ENCODE results near the gene LPCAT2.
"Not testable (repeated sequence)": the region's sequence is repeated elsewhere in the genome, so short reads cannot be mapped to it uniquely, and the experiment has no call there.

The LPCAT2 gene

DNA sequence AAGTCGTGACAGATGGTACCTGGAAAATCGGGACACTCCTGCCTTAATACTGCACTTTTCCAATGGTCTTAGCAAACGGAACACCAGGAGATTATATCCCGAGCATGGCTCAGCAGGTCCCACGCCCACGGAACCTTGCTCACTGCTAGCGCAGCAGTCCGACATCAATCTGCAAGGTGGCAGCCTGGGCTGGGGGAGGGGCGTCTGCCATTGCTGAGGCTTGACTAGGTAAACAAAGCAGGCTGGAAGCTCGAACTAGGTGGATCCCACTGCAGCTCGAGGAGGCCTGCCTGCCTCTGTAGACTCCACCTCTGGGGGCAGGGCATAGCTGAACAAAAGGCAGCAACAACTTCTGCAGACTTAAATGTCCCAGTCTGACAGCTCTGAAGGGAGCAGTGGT, 106.8 kb downstream of the LPCAT2 start:
- not testable (repeated sequence) for FAIRE-seq

DNA sequence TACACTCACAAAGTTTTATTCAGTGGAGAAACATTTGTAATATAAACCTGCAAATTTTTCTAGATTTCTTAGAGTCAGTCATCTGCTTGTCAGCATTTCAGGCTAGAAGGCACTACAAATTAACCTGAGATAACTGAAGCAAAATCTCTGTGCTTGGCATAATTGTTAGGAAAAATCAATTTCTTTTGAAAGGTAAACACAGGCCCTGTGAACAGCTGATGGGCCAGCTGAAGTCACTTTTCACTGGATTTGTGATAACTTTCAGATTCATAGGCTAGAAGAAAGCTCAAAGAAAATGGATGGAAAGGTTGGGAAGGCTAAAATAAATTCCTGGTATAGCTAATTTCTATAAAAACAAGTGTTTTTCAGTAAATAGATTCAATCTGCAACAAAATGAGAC, 112.9 kb downstream of the LPCAT2 start:
- no peak for FAIRE-seq

DNA sequence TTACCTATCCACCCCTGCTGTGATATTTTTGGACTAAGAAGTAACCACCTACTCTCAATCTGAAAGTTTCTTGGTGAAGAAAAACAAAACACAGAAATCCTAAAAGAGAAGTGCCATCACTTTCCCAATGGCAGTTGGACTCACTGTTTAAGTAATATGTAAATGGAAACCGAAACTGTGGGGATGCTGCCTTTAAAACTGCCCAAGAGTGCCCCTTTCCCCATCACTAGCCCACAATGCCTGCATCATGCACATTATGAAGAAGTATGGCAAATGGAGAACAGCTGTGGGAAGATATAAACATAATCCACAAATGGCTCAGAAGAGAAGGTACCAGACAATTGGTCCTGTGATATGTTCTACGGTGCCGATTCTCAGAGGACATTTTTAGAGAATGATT, 113.4 kb downstream of the LPCAT2 start:
- FAIRE-seq = no peak

DNA sequence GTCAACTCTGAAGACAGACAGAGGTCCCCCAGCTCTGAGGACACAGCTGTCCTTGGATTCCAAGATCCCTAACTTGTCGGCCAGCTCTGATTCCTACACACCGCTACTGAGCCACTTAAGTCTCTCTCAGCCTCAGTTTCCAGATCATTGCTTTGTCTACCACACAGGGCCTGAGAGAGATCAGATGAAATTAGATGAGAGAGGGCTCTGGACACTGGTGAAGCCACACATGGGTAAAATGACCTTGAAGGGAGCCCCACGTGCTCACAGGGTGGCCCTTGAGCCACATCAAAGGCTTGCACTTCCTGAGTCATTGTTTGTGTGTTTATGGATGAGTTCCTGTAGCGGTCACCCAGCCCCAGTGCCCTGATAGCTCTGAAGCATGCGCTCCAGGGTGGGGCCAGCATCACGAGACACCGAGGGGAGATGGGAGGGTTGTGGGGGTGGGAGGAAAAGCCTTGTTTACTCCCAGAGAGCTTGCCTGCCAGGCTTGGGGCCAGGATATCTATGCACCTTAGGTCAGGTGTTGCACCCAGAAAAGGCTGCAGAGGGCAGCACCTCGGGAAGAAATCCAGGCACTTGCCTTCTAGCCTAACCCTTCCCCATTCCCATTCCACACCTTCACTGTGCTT, 114.2 kb downstream of the LPCAT2 start:
- FAIRE-seq = no peak

DNA sequence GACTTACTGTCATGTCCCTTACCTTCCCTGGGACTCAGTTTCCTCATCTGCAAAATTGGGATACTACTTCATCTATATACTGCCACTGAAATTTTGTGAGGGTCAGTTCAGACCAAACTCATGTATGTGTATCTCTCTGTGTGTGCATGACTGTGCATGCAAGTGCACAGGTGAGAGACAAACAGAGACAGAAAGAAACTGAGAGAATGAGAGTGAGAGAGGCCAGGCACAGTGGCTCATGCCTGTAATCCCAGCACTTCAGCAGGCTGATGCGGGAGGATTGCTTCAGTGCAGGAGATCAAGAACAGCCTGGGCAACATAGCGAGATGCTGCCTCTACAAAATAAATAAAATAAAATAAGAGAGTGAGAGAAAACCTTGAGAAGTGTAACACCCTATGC, 114.8 kb downstream of the LPCAT2 start:
- FAIRE-seq = no peak

DNA sequence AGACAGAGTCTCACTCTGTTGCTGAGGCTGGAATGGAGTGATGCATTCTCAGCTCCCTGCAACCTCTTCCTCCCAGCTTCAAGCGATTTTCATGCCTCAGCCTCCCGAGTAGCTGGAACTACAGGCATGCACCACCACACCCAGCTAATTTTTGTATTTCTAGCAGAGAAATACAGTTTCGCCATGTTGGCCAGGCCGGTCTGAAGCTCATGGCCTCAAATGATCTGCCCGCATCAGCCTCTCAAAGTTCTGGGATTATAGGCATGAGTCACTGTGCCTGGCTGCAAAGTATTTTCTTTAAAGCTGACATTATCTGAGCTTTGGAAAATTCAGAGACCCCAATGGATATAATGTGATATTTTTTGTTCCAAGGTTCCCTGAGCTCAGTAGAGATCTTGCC, 115.8 kb downstream of the LPCAT2 start:
- FAIRE-seq = no peak

DNA sequence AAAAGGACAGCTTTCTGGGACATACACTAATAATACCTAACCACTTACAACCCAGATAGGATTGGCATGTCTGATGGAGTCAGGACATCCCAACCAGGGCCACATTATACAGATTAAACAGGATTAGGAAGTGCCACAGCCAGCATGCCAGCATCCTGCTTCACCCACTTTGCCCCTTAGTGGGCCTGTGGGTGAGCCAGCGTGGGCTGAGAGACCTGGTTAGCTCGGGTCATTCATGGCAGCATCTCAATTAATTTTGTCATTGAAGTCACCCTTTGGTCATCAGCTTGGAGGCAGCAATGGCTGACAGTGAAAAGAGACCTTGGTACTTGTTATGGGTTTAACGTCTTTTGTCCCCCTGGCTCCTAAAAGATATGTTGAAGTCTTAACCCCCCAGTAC, 117.0 kb downstream of the LPCAT2 start:
- FAIRE-seq = no peak

DNA sequence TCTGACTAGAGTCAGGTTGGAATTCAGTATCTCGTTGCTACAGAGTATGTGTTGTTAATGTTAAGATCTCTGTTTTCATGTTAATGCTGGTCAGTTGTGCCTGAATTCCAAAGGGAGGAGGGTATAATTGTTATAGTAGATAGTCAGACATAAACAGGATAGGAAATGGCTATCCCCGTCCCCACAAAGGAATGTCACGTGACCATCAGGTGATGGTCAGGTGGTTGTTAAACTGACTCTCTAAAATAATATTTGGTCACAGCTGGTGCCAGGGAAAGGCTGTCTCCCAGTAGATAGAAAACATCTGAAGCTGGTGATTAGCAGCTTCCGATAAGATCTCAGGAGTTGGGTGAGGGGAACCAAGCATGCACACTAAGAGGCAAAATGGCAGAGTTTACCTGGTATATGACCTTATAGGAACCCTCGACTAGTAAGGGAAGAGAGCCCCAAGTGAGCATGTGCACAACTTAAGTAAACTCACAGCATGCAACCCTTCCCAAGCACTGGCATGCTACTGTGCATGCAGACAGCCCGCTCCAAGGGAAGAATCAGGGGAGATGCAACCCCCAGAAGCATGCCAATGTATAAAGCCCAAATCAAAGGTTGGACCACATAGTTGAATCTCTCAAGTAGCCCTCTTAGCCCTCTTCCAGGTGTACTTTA, 119.6 kb downstream of the LPCAT2 start:
- no peak for FAIRE-seq

DNA sequence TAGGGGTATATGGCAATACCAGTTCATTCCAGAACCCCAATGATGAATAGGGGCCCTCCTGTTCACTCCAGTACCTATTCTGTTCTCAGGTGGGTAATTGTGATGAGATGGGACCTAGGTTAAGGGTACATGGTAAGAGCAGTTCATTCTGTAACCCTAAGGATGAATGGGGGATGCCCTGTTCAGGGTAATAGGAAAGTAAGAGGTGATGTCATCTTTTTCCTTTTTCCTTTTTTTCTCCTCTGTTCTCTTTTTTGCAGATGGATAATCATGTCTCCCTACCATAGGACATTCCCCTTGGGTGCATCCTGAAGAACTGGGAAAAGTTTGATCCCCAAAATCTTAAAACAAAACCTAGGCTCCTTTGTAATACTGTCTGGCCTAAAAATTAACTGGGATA, 121.9 kb downstream of the LPCAT2 start:
- no peak for FAIRE-seq

DNA sequence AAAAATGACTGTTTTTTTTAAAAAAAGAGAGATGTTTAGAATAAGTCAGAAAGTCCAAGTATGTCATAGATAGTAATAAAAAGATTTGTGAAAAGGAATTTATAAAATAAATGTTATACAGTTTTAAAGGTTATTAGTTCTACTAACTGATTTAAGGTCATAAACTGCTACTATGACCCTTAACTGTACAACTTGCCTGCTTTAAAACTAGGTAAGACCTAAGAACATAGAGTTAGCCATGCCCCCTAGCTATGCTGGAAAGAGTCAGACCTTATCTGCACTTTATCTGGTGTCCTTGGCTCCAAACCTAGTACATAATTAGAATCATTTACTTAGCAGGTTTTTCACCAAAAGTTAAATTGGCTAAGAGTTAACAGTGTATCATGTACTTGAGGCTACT, 123.4 kb downstream of the LPCAT2 start:
- FAIRE-seq = no peak

DNA sequence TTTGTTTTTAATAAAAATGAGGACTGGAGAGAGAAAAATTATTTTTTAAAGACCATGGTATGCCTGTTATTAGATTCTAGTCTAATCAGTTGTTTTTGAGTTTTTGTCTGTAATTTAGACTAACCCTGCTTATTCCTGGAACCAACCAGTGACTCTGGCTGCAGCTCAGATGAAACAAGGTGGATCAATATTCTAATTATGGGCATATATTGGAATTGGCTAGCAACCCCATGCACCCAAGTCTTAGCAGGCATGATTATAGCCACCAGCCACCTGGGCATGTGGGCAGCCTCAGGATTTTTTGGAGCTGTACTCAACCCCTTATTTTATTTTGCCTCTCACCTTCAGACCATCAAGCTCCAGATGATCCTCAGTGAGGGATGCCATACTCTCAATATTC, 125.3 kb downstream of the LPCAT2 start:
- no peak for FAIRE-seq

Data from A204.1 (cell line).